HEK293T (cell line): ENCODE data around the gene DLG2.

Source experiments
- NFRKB ChIP-seq: fragments of 450-650 bp; IDR thresholded peaks from 2 replicates; pipeline ENCODE4 v1.6.1; 2016; ENCODE audit warnings: mild to moderate bottlenecking, moderate library complexity
- SUZ12 ChIP-seq: fragments of 450-650 bp; IDR thresholded peaks from 2 replicates; pipeline ENCODE4 v1.6.1; 2016; ENCODE audit warnings: mild to moderate bottlenecking

DNA sequence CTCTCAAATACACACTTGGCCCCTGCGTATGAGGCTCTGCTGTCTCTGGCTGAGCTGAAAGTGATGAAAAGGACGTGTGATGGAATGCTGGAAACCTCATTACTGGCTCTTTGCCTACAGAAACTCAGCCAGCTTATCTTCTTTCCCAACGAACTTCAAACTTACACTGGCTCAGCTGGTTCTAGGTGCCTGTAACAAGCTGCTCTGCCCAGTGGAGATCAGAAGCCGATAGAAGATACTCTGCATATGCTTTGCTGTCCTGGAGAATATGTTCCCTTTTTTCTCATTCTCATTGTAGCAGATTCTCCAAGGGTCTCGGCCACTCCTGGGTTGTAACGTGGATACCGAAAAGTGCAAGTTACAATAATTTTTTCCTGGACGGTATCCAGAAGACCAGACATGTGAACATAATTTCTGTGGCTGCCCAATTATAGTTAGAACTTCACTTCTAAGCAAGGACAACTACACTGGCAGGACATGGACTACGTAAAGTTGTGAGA, 1935.6 kb downstream of the DLG2 start:
- TF ChIP-seq NFRKB (no peak), SUZ12 (no peak)
